AG10803 (cell line): ENCODE measurements around the gene CDX2.
"Not testable (repeated sequence)": the region's sequence is repeated elsewhere in the genome, so short reads cannot be mapped to it uniquely, and the experiment has no call there.

Experiments
- DNase-seq: peaks from one replicate; pipeline ENCODE4 v3.0.0; 2010; ENCODE audit warnings: low read depth
- H3K4me3 ChIP-seq: 2 replicates; pipeline ENCODE4 v1.5.1; 2011; ENCODE audit warnings: mild to moderate bottlenecking, low read length, control low read depth
- CTCF ChIP-seq: conservative IDR thresholded peaks from 2 replicates; pipeline ENCODE4 v1.5.1; 2011; ENCODE audit warnings: mild to moderate bottlenecking, low read length, control low read depth, inconsistent platforms

CDX2 gene

GRCh38 chr13:27969082-27969865 lies at the start of gene CDX2:
Gene CDX2 (minus strand): TSS chr13:27969315. CDS start chr13:27969006, 309 bp downstream.
- no peak for TF ChIP-seq CTCF
- no peak within 1 kb of the TSS for H3K4me3 ChIP-seq
- no peak for DNase-seq

- no peak for DNase-seq
- no peak for TF ChIP-seq CTCF
- no peak overlapping the region for H3K4me3 ChIP-seq
Observed at GRCh38 chr13:28014301-28014700, 45.2 kb upstream of the CDX2 start.

GRCh38 chr13:28013482-28013881 lies 44.4 kb upstream of the CDX2 start:
- no peak for TF ChIP-seq CTCF
- no peak overlapping the region for H3K4me3 ChIP-seq
- DNase-seq = no peak

- no peak overlapping the region for H3K4me3 ChIP-seq
- no peak for TF ChIP-seq CTCF
- no peak for DNase-seq
Observed at GRCh38 chr13:28012896-28013295, 43.8 kb upstream of the CDX2 start.

GRCh38 chr13:28012383-28012782 lies 43.3 kb upstream of the CDX2 start:
- H3K4me3 ChIP-seq = no peak overlapping the region
- DNase-seq = no peak
- TF ChIP-seq CTCF = no peak

GRCh38 chr13:28010046-28010445 lies 40.9 kb upstream of the CDX2 start:
- TF ChIP-seq CTCF = no peak
- no peak overlapping the region for H3K4me3 ChIP-seq

GRCh38 chr13:28005016-28005415 lies 35.9 kb upstream of the CDX2 start:
- not testable (repeated sequence) for DNase-seq, H3K4me3 ChIP-seq

More at GRCh38 chr13:28010046-28010445, 40.9 kb upstream of the CDX2 start:
- DNase-seq = no peak
